Gastroesophageal sphincter (tissue), 3 donors: ENCODE measurements around the gene ZNF837.

Source experiments
- CTCF ChIP-seq, 4 experiments: fragments of 200-600 bp in 2 of 4; fragments of 450-650 bp in 2 of 4; sonication (generic) in 1 of 4; IDR thresholded peaks; one replicate each; pipeline ENCODE4 v1.5.1; 2017 to 2019; ENCODE audit warnings: antibody characterized with exemption in 4 of 4, mild to moderate bottlenecking in 2 of 4, moderate library complexity in 2 of 4
- EP300 ChIP-seq: sonication (generic); formaldehyde crosslinking; IDR thresholded peaks from one replicate; pipeline ENCODE4 v1.6.1; 2017; ENCODE audit warnings: antibody characterized with exemption, mild to moderate bottlenecking
- POLR2A ChIP-seq, 2 donors: fragments of 450-650 bp; IDR thresholded peaks; one replicate each; pipeline ENCODE4 v1.6.1; 2017; ENCODE audit warnings: antibody characterized with exemption in 2 of 2, mild to moderate bottlenecking in 2 of 2, moderate library complexity in 1 of 2

- TF ChIP-seq POLR2A (IDR thresholded peaks at IDR 0.05) (no peak), CTCF (IDR thresholded peaks at IDR 0.05) (no peak), EP300 (no peak)
Observed at GRCh38 chr19:58398545-58398944, 17.7 kb upstream of the ZNF837 start.
